ENCODE measurements around the gene OLFML2B.

OLFML2B gene

DNA sequence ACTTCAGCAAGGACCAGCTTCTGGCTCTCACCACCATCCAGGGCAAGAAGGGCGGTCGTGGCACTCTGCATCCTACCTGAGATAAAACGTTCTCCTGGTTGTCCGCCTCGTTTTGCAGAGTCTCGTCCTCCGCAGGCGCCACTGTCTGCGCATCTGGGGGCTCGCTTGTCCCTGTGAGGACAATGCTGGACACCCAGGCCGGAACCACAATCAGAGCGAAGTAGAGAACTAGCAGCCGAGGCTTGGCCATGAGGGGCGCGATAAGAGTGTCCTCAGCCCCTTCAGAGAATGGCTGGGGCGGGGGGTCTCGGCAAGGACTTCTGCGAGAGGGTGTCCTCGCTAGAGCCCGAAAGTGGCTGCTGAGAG is 505 bp downstream of the OLFML2B start:
- no peak overlapping the region for H3K4me3 ChIP-seq (replicated peaks; ENCODE audit: low read depth, low read length)
- TF ChIP-seq, protein P1, sequence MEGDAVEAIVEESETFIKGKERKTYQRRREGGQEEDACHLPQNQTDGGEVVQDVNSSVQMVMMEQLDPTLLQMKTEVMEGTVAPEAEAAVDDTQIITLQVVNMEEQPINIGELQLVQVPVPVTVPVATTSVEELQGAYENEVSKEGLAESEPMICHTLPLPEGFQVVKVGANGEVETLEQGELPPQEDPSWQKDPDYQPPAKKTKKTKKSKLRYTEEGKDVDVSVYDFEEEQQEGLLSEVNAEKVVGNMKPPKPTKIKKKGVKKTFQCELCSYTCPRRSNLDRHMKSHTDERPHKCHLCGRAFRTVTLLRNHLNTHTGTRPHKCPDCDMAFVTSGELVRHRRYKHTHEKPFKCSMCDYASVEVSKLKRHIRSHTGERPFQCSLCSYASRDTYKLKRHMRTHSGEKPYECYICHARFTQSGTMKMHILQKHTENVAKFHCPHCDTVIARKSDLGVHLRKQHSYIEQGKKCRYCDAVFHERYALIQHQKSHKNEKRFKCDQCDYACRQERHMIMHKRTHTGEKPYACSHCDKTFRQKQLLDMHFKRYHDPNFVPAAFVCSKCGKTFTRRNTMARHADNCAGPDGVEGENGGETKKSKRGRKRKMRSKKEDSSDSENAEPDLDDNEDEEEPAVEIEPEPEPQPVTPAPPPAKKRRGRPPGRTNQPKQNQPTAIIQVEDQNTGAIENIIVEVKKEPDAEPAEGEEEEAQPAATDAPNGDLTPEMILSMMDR (IDR thresholded peaks at IDR 0.05; ENCODE audit: insufficient read depth, low read length, poor library complexity, severe bottlenecking): no peak
- DNase-seq (ENCODE audit: extremely low read depth, insufficient read length): no peak
- no peaks in the 10 kb centered on the region for H3K36me3 ChIP-seq (ENCODE audit: control insufficient read depth, insufficient read depth, low read length)
- no peaks in the 10 kb centered on the region; the same call in none of the 2 replicates for H3K27me3 ChIP-seq (replicated peaks; ENCODE audit: control insufficient read depth, insufficient read depth, low read length)

DNA sequence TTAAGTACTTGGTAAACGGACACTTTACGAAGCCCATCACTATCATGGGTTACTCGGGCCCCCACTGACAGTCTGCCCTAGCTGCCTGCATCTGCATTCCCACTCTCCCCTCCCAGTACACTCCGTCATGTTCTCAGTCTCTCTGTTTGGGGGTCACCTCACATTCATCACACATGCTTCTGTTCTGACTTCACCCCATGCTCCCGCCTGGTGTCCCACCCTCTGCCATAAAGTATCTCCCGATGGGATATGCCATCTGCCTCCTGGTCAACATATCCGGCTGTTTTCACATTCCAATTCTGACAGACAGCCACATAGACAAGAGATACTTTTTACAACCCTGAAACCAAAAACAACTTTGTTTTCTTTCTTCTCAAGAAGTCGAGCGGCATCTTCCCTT is 1.0 kb downstream of the OLFML2B start:
- H3K4me3 ChIP-seq (replicated peaks; ENCODE audit: low read depth, low read length): no peak overlapping the region
- DNase-seq (ENCODE audit: extremely low read depth, insufficient read length): no peak

DNA sequence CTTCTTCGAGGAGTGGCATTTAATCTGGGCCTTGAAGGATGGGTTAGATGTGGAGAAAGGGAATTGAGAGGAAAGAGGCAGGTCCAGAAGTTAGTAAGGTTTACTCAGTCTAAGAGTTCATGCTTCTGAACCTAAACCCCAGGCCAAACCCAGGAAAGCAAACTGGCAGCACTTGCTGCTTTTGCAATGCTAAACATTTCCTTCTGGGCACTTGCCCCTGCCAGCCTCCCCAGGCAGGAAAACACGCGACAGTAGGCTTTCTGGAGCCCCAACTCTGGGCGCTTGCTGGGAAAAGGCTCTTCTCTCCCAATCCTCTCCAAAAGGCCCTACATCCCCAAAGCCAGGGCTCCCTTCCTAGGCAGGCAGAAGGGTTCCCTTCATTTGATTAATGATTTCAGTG is 2.5 kb downstream of the OLFML2B start:
- H3K27me3 ChIP-seq (replicated peaks; ENCODE audit: control insufficient read depth, insufficient read depth, low read length): no peaks in the 10 kb centered on the region; the same call in none of the 2 replicates
- DNase-seq (ENCODE audit: extremely low read depth, insufficient read length): no peak
- TF ChIP-seq, protein P1 (IDR thresholded peaks at IDR 0.05; ENCODE audit: insufficient read depth, low read length, poor library complexity, severe bottlenecking): no peak
- no peaks in the 10 kb centered on the region for H3K36me3 ChIP-seq (ENCODE audit: control insufficient read depth, insufficient read depth, low read length)
- no peak overlapping the region for H3K4me3 ChIP-seq (replicated peaks; ENCODE audit: low read depth, low read length)

More for the DNA sequence above, 1.0 kb downstream of the OLFML2B start:
- TF ChIP-seq, protein P1 (IDR thresholded peaks at IDR 0.05; ENCODE audit: insufficient read depth, low read length, poor library complexity, severe bottlenecking): no peak
- Histone ChIP-seq H3K27me3 (replicated peaks; ENCODE audit: control insufficient read depth, insufficient read depth, low read length) (no peaks in the 10 kb centered on the region; the same call in none of the 2 replicates), H3K36me3 (ENCODE audit: control insufficient read depth, insufficient read depth, low read length) (no peaks in the 10 kb centered on the region)

DNA sequence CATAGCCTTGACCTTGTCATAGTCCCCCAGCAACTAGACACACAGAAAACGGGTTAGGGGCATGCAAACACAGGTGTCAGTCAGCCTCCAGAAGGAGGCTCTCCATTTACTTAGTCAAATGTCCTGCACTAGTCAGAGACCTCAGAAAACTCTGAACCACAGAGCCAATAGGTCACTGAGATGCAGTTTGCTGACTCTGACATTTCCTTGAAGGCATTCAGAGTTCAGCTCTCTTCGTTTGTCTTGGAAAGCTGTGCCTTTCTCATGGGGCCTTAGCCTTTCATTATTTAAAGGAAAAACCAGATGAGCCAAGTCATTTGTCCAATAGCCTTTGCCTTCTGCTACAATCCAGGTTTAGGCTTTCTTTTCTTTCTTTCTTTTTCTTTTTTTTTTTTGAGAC is 3.5 kb downstream of the OLFML2B start:
- Histone ChIP-seq H3K4me3 (replicated peaks; ENCODE audit: low read depth, low read length) (no peak overlapping the region), H3K36me3 (ENCODE audit: control insufficient read depth, insufficient read depth, low read length) (no peaks in the 10 kb centered on the region), H3K27me3 (replicated peaks; ENCODE audit: control insufficient read depth, insufficient read depth, low read length) (no peaks in the 10 kb centered on the region; the same call in none of the 2 replicates)
- TF ChIP-seq, protein P1 (IDR thresholded peaks at IDR 0.05; ENCODE audit: insufficient read depth, low read length, poor library complexity, severe bottlenecking): no peak
- DNase-seq (ENCODE audit: extremely low read depth, insufficient read length): no peak

DNA sequence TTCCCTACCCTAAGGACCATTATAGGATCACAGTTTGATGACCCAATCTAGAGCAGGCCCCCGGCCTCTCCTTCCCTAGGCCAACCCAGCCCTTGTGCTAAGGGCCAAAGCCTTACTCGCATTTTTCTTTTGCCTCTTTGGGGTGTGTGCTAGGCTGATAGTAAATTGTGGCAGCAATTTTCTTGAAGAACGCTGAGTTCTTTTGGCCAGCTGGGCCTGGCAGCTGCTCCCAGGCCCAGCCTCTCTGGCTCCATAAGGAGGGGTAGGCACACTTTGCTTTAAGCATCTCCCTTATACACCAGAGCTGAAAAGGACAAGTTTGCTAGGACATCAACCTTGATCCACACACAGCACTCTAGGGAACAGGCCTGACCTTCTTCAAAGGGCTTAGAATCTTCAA is 4.2 kb downstream of the OLFML2B start:
- no peak for DNase-seq (ENCODE audit: extremely low read depth, insufficient read length)
- Histone ChIP-seq H3K4me3 (replicated peaks; ENCODE audit: low read depth, low read length) (no peak overlapping the region), H3K27me3 (replicated peaks; ENCODE audit: control insufficient read depth, insufficient read depth, low read length) (no peaks in the 10 kb centered on the region; the same call in none of the 2 replicates), H3K36me3 (ENCODE audit: control insufficient read depth, insufficient read depth, low read length) (no peaks in the 10 kb centered on the region)
- TF ChIP-seq, protein P1 (IDR thresholded peaks at IDR 0.05; ENCODE audit: insufficient read depth, low read length, poor library complexity, severe bottlenecking): no peak

DNA sequence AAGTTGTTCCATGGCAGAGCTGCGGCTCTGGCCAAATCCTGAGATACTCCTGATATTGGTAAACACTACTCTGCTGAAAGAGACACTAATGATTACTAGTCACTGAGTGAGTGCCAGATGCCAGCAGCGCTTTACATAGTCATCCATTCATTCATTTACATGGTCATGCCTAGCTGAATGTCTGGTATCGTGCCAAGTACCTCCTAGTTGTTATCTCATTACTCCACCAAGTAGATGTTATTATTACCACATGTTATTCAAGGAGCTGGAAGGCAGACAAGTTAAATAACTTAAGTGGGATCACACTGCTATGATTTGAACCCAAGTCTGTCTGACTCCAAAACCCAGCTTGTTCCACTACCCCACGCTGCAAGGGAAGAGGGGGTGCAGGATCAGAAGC is 4.7 kb downstream of the OLFML2B start:
- DNase-seq (ENCODE audit: extremely low read depth, insufficient read length): no peak
- H3K36me3 ChIP-seq (ENCODE audit: control insufficient read depth, insufficient read depth, low read length): no peaks in the 10 kb centered on the region

More for the DNA sequence above, 4.7 kb downstream of the OLFML2B start:
- H3K27me3 ChIP-seq (replicated peaks; ENCODE audit: control insufficient read depth, insufficient read depth, low read length): no peaks in the 10 kb centered on the region; the same call in none of the 2 replicates
- TF ChIP-seq, protein P1 (IDR thresholded peaks at IDR 0.05; ENCODE audit: insufficient read depth, low read length, poor library complexity, severe bottlenecking): no peak
- H3K4me3 ChIP-seq (replicated peaks; ENCODE audit: low read depth, low read length): no peak overlapping the region

All from GM06990 (cell line).